GM19395 (cell line): ENCODE data around the gene DAB1.
"Not testable (repeated sequence)": the region's sequence is repeated elsewhere in the genome, so short reads cannot be mapped to it uniquely, and the experiment has no call there.

Experiments used
- ATAC-seq: cut with Tn5 transposase; IDR thresholded peaks from one replicate; pipeline ENCODE4 v1.9.1; 2021; ENCODE audit warnings: mild to moderate bottlenecking, moderate library complexity; ENCODE audit not compliant: unreplicated experiment

The DAB1 gene

DNA sequence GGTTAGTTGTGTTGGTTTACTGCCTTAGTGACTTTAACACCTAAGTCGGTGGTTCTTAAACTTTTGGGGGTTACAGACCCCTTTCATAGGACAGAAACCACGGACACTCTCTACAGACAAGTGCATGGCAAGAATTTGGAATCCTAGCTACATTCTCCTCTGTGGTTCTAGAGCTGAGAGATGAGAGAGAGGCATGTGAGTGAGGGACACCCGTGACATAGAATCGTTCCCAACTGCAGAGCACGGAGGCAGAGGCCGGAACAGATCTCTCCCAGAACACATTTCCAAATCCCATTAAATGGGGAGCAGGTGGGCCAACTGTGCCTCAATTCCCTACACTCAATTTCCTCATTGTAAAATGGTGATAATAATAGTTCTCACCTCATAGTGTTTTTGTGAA is 60.7 kb downstream of the DAB1 start:
- ATAC-seq, result no peak

DNA sequence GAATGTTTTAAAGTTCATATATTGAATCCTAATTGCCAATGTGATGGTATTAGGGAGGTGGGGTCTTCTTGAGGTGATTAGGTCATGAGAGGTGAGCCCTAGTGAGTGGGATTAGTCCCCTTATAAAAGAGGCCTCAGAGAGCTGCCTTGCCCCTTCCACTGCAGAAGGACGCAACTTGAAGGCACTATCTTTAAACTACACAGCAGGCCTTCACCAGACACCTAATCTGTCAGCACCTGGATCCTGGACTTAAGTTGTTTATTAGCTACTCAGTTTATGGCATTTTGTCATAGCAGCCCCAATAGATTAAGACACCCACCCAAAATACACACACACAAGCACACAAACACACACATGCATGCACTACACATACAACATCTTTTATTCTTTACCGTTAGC is 61.4 kb downstream of the DAB1 start:
- no peak for ATAC-seq

DNA sequence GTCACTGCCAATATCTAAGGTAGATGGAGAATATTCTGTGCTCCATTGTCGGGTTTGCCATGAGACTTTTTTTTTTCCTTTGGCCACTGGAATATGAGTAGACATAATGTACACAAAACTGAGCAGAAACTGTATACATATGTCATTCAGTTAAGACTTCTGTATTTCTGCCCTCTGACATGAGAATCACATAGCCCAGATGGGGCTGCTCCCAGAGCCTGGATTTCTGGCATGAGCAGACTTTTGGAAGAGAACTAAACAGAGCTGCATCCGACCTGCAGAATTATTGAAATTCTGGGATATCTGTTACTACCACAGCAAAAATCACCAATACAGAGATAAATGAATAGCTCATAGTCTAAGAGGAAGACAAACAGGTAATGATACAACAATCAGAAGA is 62.3 kb downstream of the DAB1 start:
- ATAC-seq, result no peak

DNA sequence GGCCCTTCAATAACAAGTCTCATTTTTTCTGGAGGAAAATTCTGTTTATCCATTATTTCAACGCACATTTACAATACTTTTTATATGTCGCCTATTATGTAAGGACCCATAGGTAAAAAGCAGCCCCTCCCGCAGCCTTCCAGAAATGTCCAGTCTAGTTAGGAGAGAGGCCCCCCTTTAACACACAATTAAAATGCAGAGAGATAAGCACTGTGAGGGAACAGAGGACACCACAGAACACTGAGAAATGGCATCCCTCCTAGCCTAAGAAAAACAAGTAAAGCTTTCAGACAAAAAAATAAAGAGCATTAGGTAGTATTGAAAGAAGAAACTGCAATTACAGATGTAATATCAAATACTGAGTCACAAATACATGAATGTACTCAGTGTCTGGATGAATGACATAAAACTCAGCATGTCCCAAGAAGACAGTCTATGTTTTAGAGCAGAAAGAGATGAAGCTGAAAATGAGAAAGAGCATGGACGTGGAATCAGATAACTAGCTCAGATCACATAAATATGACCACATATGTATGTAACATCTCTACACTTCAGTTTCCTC is 62.9 kb downstream of the DAB1 start:
- no peak for ATAC-seq

DNA sequence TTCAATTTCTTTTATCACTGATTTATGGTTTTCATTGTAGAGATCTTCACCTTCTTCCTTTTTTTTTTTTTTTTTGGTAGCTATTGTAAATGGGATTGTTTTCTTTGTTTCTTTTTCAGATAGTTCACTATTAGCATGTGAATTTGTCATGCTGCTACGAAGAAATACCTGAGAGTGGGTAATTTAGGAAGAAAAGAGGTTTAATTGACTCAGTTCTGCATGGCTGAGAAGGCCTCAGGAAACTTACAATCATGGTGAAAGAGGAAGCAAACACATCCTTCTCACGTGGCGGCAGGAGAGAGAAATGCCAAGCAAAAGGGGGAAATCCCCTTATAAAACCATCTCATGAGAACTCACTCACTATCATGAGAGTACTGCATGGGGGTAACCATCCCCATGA is 66.4 kb downstream of the DAB1 start:
- ATAC-seq, result no peak

DNA sequence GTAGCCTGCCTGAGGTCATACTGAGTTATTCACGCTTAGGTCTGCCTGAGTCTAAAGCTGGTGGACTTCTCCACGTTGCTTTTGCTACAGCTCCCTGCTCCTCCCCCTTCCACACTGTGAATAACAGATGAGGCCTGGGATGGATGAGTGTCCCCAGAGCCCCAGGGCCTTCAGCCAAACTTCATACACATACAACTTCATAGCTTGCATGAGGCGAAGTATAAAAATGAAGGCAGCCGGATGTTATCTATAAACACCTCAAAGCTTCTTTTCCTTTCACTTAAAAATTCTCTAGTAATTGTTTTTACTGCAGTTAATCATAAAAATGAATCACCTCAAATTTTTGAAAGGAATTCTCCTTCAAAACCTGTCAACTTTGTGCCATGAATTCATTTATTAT is 70.2 kb downstream of the DAB1 start:
- ATAC-seq, result no peak

DNA sequence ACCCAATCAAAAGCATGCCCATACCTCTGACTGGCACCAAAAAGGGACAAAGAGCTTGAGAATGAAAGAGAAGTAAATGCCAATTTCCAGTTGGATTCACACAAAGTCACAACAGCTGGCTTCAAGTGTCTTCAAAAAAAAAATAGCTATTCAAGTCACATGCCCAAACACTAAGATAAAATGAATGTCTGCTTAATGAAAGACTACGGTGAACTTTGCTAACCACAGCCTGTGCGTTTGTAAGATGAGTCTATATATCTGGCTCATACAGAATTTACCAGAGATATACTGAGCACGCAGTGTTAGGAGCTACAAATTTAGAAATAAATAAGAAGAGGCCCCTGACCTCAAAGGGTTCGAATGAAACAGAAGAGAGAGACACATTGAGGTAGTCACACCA is 73.2 kb downstream of the DAB1 start:
- ATAC-seq, result no peak

DNA sequence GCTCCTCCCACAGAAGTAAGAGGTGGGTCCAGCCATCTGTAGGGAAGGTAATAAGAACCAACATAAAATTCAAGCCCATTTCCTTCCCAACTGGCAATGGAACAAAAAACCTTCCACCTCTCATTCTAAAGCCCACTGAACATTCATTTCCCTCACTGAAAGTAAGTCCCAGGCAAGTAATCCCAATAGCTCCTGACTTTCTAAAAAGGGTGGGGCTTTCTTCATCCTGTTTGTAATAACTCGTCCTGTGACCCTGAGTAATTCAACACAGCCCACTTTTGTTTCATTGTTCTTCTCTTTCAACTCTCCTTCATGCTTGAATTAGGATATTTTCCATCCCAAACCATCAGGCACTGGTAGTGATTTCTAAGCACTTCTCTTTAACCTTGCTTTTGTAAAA is 74.9 kb downstream of the DAB1 start:
- no peak for ATAC-seq

DNA sequence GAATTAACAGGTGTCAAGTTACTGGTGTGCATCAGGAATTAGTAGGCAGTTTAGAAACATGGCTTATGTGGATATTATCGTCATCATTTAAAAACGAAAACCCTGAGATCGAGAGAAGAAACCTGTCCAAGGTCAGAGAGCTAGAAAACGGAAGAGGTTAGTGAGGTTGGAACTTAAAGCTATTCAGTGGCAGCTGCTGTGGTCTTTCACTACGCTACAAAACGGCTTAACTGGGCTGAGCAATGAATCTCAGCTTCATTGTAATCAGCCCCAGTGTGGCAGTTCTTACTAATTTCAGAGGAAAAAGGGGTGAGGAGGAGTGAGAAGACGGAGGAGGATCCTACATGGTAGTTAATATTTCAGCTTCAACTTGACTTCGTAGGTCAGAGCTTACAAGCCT is 77.9 kb downstream of the DAB1 start:
- ATAC-seq, result no peak

DNA sequence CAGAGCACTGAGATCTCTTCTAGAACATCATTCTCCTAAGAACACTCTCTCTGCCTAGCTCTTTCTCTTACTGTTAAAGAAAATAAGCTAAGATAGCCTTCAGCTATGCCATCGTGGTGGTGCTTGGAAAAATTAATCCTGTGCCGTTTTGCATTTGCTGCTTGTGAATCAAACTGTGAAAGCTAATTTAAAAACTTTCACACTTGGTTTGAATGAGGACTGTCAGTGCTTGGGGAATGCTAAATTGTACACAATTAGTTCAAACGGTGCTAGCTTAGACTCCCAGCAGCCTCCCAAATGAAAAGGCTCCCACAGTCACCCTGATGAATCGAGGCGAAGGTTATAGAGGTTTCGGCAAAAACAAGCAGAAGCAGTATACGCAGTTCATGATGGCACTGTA is 79.6 kb downstream of the DAB1 start:
- no peak for ATAC-seq

DNA sequence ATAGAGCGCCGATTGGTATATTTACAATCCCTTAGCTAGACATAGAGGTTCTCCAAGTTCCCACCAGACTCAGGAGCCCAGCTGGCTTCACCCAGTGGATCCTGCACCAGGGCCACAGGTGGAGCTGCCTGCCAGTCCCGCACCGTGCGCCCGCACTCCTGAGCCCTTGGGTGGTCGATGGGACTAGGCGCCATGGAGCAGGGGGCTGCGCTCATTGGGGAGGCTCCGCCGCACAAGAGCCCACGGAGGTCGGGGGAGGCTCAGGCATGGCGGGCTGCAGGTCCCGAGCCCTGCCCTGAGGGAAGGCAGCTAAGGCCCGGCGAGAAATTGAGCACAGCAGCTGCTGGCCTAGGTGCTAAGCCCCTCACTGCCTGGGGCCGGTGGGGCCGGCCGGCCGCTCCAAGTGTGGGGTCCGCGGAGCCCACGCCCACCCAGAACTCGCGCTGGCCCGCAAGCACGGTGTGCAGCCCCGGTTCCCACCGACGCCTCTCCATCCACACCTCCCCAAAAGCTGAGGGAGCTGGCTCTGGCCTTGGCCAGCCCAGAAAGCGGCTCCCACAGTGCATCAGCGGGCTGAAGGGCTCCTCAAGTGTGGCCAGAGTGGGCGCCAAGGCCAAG is 80.5 kb downstream of the DAB1 start:
- ATAC-seq, result not testable (repeated sequence)

DNA sequence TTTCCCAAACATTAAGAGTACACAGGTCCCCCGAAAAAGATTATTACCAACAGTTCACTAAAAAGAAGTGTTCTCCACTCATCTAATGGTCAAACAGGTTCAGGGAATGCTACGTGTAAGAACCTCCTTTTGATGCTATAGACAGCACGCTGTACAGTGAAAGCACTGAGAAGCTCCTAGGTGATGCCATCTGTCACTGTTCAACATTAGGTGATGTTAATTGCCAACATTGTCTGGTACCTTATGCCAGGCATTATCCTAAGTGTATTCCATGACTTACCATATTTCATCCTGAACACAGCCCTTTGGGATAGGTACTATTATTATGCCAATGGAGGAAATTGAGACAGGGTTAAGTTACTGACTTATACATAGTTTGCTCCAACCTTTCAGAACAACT is 82.1 kb downstream of the DAB1 start:
- ATAC-seq, result no peak

DNA sequence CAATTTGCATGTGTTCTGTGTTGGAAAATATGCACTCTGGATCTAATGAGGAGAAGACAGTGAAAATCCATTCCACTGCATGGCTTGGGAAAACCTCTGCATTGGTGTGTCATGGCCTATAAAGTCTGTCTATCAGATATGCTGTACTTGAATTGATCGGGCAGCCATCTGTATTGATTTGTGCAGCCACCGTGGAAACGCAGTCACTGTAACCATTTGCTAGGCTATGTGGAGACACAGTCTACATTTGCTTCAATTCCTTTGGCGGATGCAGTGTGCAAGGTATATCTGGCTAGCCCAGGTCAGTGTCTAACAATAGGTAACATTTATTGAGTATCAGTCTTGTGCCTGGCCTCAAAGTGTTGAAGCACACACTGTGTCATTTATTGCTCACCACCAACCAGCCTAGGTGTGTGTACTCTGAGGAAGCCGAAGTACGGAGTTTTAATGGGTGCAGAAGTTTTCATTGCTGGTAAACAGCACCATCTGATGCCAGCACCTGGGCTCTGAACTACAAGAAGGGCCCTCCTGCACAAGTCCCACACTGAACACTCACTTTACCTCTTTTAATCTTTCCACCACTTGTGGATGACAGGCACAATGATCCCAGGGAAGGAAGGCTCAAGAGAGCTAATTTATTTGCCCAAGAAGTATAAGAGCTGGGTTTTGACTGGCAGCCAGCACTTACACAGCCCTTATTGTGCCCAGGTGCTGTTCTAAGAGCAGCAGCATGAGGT is 83.4 kb downstream of the DAB1 start:
- no peak for ATAC-seq

DNA sequence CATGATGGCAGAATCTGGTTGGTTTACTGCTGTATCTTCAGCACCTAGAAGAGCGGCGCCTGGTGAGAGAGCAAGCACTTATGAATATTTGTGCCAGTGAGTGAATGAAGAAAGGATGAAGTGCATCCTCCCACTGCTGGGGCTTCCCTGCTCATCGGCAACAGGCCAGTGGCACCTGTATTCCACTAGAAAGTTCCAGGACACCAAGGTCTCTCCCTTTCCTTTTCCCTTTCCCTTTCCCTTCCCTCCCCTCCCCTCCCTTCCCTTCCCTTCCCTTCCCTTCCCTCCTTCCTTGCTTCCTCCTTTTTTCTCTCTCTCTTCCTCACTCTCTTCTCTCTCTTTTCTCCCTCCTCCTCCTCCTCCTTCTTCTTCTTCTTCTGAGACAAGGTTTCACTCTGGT is 86.2 kb downstream of the DAB1 start:
- ATAC-seq, result no peak

DNA sequence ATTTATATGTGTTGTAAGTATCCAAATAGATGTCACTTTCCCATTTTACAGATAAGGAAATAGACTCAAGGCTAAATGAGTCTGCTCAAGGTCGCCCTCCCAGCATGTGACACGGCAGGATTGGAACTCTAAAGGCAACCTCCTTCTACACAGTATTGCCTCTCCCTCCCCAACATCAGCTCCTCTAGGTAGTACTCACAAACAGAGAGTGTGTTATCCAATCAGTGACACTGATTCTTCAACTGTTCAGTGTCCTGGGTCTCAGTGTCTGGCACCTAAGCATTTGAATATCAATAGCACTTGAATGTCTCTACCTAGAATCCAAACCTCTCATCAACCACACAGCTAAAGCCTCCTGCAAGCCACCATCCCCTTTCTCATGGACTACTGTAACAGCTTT is 87.1 kb downstream of the DAB1 start:
- no peak for ATAC-seq

DNA sequence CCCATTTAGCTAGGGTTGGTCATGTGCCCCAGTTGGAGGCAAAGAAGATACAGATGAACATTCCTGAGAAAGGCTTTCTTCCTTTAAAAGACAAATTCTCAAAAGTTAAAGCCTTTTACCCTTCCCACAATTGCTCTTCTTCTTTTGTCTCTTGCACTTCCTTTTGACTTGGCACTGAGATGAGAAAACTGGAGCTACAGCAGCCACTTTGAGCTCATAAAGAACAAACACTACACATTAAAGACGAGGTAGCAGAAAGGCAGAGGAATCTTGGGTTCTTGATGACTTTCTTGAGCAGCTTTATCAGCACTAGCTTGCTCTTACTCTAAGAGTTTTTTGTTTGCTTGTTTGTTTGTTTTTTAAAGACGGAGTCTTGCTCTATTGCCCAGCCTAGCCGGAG is 92.2 kb downstream of the DAB1 start:
- no peak for ATAC-seq

DNA sequence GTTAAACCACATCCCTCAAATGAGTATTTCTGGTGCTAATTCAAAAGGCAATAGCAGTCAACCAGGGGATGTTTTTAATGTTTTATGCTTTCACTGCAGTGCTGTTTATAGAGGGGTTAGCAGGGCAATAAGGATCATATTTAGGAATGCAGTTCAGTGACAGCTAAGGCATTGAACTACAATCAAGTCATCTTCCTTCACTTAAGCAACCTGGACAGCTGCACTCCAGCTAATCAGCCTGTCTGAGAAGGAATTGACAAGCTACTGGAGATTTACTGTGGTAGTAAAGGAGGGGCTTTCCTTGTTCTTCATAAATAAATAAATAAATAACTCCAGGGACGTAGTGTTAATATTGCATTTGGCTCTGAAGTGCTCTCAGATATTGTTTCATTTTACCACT is 93.9 kb downstream of the DAB1 start:
- no peak for ATAC-seq

DNA sequence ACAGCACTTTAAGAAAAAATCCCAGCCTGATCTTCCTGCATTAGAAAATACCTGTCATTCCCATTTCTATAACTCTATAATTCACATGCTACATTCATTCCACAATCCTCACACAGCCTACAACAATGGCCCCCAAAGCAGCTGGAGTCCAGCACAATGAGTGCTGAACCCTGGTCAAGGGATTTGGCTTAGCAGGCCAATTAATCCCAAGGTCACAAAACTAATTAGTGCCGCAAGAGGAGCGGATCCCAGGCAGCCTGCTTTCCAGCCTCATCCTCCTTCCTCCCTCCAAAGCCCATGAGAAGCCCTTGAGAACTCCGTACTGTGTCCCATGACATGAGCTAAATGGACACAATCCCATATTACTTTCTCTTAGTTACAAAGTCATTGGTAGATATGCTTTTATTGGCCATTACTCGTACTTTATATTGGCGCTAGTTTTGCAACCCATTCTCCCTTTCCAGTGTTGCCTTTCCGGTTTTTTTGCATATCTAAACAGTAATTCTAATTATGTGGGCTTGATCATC is 94.8 kb downstream of the DAB1 start:
- ATAC-seq, result no peak

DNA sequence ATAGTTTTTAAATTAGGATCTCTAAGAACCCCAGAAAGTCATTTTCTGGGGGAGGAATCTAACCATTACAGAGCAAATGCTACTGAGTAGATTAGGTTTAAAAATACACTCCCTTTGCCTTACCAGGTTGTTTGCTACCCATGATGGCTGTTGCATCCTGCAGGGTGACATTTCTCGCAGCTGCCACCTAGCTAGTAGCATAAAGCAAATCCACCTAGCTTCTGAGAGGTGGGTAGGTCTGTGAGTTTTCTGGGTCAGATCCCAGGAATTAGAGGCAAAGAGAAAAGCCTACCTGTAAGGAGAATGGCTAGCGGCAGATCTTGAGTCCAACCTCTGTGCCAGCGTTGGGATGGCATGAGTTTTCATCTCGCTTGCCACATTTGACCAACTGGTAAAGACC is 95.9 kb downstream of the DAB1 start:
- no peak for ATAC-seq

DNA sequence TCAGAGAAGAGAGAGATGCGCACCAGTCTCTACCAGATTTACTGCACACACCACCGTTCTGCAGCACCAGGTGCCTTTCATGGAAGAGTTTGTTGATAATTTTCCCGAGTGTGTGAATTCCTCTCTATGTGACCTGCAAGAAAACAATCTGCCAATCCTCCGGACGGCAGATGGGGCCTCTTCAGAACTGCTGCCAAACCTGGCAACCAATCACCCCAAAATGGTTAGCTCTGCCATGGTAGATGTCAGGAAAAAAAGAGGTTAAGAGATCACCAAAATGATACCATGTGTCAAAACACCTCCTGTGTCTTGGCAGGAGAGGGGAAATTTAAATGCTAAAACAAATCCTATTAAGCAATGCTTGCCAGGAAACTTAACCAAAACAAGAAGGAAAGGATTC is 96.5 kb downstream of the DAB1 start:
- no peak for ATAC-seq

DNA sequence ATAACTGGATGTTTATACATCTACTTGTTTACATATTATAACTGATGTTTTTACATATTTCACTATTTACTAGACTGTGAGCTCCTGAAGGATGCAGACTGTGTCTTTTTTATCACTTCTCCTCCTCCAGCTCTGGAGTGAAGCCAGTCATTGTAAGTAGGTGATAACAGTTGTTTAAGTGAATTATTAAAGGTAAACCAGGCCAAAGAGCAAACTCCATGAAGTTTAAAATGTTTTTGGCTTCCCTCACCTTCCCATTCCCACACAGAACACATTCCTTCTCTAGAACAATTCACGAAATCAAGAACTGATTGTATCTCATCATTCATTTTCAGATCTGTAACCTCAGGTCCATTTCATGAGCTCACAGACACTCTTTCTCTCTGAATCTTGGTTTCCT is 98.3 kb downstream of the DAB1 start:
- no peak for ATAC-seq

DNA sequence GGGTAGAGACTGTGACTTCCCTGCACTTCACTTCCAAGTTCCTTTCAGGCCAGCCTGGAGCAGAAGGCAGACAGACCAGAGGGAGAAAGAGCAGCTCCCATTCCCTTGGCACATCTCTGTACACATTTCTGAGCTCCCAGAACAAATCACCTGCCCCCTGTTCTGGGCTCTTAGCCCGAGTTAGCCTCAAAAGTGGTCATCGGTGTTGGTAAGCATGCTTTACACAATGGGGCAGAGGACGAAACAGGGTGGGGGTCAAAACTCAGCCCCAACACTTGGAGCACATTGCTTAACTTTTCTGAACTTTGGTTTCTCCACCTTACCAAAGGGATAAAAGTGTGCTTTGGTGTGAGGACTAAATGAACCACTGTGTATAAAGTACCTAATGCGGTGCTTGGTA is 98.7 kb downstream of the DAB1 start:
- ATAC-seq, result no peak
